Body of pancreas (tissue), 4 donors: Measurements from ENCODE around the gene SOX12.

ENCODE experiments used
- POLR2A ChIP-seq, 3 donors: fragments of 450-650 bp; IDR thresholded peaks; one replicate each; pipeline ENCODE4 v1.6.1; 2016; ENCODE audit warnings: antibody characterized with exemption in 3 of 3, mild to moderate bottlenecking in 2 of 3
- TF ChIP-seq, protein P1 (sequence below), 7 experiments: fragments of 450-650 bp in 4 of 7; fragments of 200-600 bp in 3 of 7; sonication (generic) in 3 of 7; IDR thresholded peaks; one replicate each; pipeline ENCODE4 v1.5.1; 2016 to 2019; ENCODE audit warnings: antibody characterized with exemption in 7 of 7

DNA sequence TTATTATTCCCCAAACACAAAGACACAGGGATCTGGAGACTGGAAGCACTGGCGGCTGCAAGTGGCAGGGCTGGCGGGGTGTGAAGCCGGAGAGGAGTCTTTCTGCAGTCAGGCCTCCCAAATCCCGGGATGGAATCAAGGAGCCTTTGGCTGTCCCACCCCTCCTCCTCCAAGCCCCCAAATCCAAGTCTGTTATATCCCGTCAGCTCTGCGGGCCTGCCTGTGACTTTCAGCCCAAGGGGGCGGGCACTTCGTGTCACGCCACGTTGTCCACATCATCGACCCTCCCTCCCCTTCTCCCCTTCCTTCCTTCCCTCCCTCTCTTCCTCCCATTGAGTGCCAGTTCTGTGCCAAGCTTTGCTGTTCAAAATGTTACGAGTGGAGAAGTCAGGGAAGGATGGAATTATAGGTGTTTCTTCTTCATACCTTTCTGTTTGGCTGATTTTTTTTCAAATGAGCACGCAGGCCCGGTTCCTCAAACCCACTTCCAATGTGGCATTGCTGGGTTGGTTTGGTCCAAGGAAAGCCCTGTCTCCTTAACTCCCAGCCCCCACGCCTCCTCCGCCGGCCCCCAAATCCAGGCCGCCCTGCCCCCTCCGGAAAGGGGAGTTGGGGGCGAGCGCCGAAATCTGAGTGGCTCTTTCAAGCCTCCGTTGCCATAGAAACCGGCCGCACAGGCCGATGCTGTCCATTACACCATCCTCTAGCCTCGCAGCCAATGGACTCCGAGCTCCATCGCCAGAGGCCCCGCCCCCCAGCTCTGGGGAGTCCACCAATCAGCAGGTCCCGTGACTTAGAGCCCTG is 15.3 kb upstream of the SOX12 start:
- TF ChIP-seq POLR2A (IDR thresholded peaks at IDR 0.05) = peak in 1 of 3 donors; percentile 21
- TF ChIP-seq, protein P1, sequence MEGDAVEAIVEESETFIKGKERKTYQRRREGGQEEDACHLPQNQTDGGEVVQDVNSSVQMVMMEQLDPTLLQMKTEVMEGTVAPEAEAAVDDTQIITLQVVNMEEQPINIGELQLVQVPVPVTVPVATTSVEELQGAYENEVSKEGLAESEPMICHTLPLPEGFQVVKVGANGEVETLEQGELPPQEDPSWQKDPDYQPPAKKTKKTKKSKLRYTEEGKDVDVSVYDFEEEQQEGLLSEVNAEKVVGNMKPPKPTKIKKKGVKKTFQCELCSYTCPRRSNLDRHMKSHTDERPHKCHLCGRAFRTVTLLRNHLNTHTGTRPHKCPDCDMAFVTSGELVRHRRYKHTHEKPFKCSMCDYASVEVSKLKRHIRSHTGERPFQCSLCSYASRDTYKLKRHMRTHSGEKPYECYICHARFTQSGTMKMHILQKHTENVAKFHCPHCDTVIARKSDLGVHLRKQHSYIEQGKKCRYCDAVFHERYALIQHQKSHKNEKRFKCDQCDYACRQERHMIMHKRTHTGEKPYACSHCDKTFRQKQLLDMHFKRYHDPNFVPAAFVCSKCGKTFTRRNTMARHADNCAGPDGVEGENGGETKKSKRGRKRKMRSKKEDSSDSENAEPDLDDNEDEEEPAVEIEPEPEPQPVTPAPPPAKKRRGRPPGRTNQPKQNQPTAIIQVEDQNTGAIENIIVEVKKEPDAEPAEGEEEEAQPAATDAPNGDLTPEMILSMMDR (IDR thresholded peaks at IDR 0.05) = no peak
